AG09309 (cell line): Measurements from ENCODE around the gene ANK2.

Source experiments
- DNase-seq: peaks from one replicate; pipeline ENCODE4 v3.0.0-alpha.2; 2010; ENCODE audit warnings: low read depth
- H3K4me3 ChIP-seq: 2 replicates; pipeline ENCODE4 v1.5.1; 2011; ENCODE audit warnings: mild to moderate bottlenecking, low read depth, low read length, moderate library complexity; ENCODE audit not compliant: control insufficient read depth
- TF ChIP-seq, protein P1 (sequence below): IDR thresholded peaks from 2 replicates; pipeline ENCODE4 v1.5.1; 2011; ENCODE audit warnings: mild to moderate bottlenecking, low read depth, low read length, inconsistent platforms; ENCODE audit not compliant: insufficient read depth, control insufficient read depth; ENCODE audit errors: missing control alignments

Gene ANK2

DNA sequence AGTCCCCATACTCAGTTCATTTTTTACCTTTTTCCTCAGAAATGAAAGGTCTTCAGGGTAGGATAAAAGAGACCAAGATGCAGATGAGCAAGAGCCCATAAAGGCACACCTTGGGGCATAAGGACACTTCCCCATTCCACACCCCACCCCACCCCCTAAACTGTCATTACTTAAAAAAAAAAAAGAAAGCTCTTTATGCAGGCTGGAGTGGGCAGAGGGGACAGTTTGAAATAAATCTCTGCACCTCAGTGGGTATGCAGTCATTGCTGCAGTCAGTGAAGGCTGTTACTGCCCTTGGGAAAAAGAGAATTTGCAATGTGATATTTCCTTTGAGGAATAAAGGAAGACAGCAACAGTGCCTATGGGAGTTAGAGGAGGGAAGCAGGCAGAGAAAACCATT, 137.5 kb downstream of the ANK2 start:
- DNase-seq = no peak
- no peak overlapping the region for H3K4me3 ChIP-seq
- TF ChIP-seq, protein P1, sequence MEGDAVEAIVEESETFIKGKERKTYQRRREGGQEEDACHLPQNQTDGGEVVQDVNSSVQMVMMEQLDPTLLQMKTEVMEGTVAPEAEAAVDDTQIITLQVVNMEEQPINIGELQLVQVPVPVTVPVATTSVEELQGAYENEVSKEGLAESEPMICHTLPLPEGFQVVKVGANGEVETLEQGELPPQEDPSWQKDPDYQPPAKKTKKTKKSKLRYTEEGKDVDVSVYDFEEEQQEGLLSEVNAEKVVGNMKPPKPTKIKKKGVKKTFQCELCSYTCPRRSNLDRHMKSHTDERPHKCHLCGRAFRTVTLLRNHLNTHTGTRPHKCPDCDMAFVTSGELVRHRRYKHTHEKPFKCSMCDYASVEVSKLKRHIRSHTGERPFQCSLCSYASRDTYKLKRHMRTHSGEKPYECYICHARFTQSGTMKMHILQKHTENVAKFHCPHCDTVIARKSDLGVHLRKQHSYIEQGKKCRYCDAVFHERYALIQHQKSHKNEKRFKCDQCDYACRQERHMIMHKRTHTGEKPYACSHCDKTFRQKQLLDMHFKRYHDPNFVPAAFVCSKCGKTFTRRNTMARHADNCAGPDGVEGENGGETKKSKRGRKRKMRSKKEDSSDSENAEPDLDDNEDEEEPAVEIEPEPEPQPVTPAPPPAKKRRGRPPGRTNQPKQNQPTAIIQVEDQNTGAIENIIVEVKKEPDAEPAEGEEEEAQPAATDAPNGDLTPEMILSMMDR = no peak

DNA sequence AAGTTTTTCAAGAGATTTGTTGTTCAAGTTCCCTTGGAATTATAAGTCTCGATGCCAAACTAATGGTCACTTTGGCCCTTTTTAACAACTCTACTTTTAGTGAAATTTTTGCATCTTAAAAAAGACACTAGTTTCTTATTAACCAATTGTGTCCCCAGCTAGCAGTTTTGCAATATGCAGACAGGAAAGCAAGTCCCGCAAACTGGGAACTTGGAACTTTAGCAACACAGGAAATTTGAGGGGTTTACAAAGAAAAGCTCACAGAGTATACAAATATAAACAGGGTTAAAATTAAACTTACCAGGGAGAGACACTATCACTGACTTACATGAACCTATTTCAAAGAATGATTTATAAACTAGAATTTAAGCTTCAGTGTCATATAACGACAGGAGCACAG, 137.9 kb downstream of the ANK2 start:
- DNase-seq = no peak
- TF ChIP-seq, protein P1 = no peak
- H3K4me3 ChIP-seq = no peak overlapping the region

GRCh38 chr4:113189546-113189945, 140.1 kb downstream of the ANK2 start:
- no peak overlapping the region for H3K4me3 ChIP-seq
- no peak for DNase-seq
- TF ChIP-seq, protein P1 = no peak

- TF ChIP-seq, protein P1 = no peak
- no peak overlapping the region for H3K4me3 ChIP-seq
- no peak for DNase-seq
Measured at GRCh38 chr4:113209153-113209552, 159.7 kb downstream of the ANK2 start.

GRCh38 chr4:113209652-113210320, 160.3 kb downstream of the ANK2 start:
- H3K4me3 ChIP-seq = no peak overlapping the region
- DNase-seq = no peak
- TF ChIP-seq, protein P1 = no peak

GRCh38 chr4:113212613-113213012, 163.2 kb downstream of the ANK2 start:
- TF ChIP-seq, protein P1 = no peak
- no peak overlapping the region for H3K4me3 ChIP-seq
- no peak for DNase-seq

DNA sequence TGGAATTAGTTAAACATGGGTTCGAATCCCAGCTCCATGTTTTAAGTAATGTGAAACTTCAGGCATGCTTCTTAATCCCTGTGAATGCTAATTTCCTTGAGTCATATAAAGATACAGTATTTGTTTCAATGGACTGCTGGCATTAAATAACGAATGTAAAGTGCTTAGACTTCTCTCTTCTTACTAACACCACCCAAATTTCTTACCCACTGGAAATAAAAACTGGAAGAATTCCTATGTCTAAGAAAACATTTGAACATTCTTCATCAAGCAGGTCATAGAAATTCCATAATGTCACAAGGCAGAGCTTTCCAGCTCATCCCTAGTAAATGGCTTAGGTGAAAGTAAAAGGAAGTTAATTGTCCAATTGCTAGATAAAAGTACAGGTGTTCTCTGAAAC, 172.5 kb downstream of the ANK2 start:
- H3K4me3 ChIP-seq = no peak overlapping the region
- TF ChIP-seq, protein P1 = no peak
- DNase-seq = no peak
